DND-41 (cell line): ENCODE measurements around the gene WDR86.
A peak's percentile ranks its signal among the peaks of the same experiment; 100 is the strongest.

Experiments used
- ATAC-seq: fragments of 200-7000 bp; cut with Tn5 transposase; 3 replicates; pipeline ENCODE4 v1.9.1; 2021; ENCODE audit warnings: low read depth; ENCODE audit not compliant: insufficient read depth
- DNase-seq: peaks from one replicate; pipeline ENCODE4 v3.0.0-alpha.2; 2020
- H2AFZ ChIP-seq: 2 replicates; pipeline ENCODE4 v1.6.0; 2012; ENCODE audit warnings: low read depth, low read length
- H3K27ac ChIP-seq: 2 replicates; pipeline ENCODE4 v1.5.1; 2012; ENCODE audit warnings: low read length, inconsistent platforms
- H3K27me3 ChIP-seq: fragments of 200-600 bp; sonication (generic); 2 replicates; pipeline ENCODE4 v1.6.0; 2012; ENCODE audit warnings: low read length, mild to moderate bottlenecking, inconsistent platforms; ENCODE audit not compliant: insufficient read depth, poor library complexity
- H3K36me3 ChIP-seq: 2 replicates; pipeline ENCODE4 v1.5.1; 2012; ENCODE audit warnings: low read length, inconsistent platforms; ENCODE audit not compliant: insufficient read depth
- H3K4me1 ChIP-seq: 2 replicates; pipeline ENCODE4 v1.5.1; 2012; ENCODE audit warnings: mild to moderate bottlenecking, low read length; ENCODE audit not compliant: insufficient read depth
- H3K4me2 ChIP-seq: 2 replicates; pipeline ENCODE4 v1.6.0; 2012; ENCODE audit warnings: mild to moderate bottlenecking, moderate library complexity, low read length, inconsistent platforms; ENCODE audit not compliant: insufficient read depth
- H3K4me3 ChIP-seq, 2 experiments: fragments of 200-600 bp in 1 of 2; shearing (Covaris generic) in 1 of 2; 2 replicates each; pipeline ENCODE4 v1.5.1; 2012 to 2016; ENCODE audit warnings: inconsistent platforms in 2 of 2, low read length in 2 of 2, mild to moderate bottlenecking in 2 of 2, low read depth in 1 of 2, moderate library complexity in 1 of 2
- H3K79me2 ChIP-seq: 2 replicates; pipeline ENCODE4 v1.6.0; 2012; ENCODE audit warnings: low read length, inconsistent platforms; ENCODE audit not compliant: insufficient read depth
- H3K9ac ChIP-seq: 2 replicates; pipeline ENCODE4 v1.6.0; 2012; ENCODE audit warnings: low read depth, mild to moderate bottlenecking, inconsistent platforms, low read length, moderate library complexity
- H3K9me3 ChIP-seq: 2 replicates; pipeline ENCODE4 v1.5.1; 2012; ENCODE audit warnings: low read length, moderate library complexity, mild to moderate bottlenecking, inconsistent platforms; ENCODE audit not compliant: insufficient read depth, severe bottlenecking
- H4K20me1 ChIP-seq: 2 replicates; pipeline ENCODE4 v1.6.0; 2012; ENCODE audit warnings: low read length; ENCODE audit not compliant: insufficient read depth
- CTCF ChIP-seq: IDR thresholded peaks from 2 replicates; pipeline ENCODE4 v1.5.1; 2012; ENCODE audit warnings: borderline replicate concordance, low read length, moderate library complexity, mild to moderate bottlenecking; ENCODE audit not compliant: poor library complexity, severe bottlenecking; ENCODE audit errors: extremely low read depth
- EZH2 ChIP-seq: IDR thresholded peaks from 3 replicates; pipeline ENCODE4 v1.6.1; 2012; ENCODE audit warnings: borderline replicate concordance, low read depth, mild to moderate bottlenecking, moderate library complexity, low read length, inconsistent platforms; ENCODE audit not compliant: severe bottlenecking

The WDR86 gene

GRCh38 chr7:151408839-151409666, 785 bp downstream of the WDR86 start:
- Histone ChIP-seq H3K27me3 (peaks cover 7% of the 10 kb centered on the region), H3K9ac (peak overlapping the region; percentile 87), H3K9me3 (no peaks in the 10 kb centered on the region), H3K36me3 (peaks cover 6% of the 10 kb centered on the region; the same call in 1 of the 2 replicates), H3K27ac (peak overlapping the region; percentile 72), H2AFZ (peak overlapping the region; percentile 59; the same call in 1 of the 2 replicates), H3K4me2 (peak overlapping the region; percentile 63), H3K79me2 (peaks cover 31% of the 10 kb centered on the region), H4K20me1 (no peaks in the 10 kb centered on the region), H3K4me3 (peak overlapping the region; percentile 41 to 55; a peak in 3 of 4 replicates), H3K4me1 (peaks cover 64% of the 10 kb centered on the region)
- ATAC-seq (peak; percentile 54), DNase-seq (peak; percentile 46)
- TF ChIP-seq EZH2 = no peak
- peak; percentile 51 for TF ChIP-seq CTCF

GRCh38 chr7:151408498-151408838, 1.4 kb downstream of the WDR86 start:
- Histone ChIP-seq H3K36me3 (peaks cover 6% of the 10 kb centered on the region; the same call in 1 of the 2 replicates), H3K4me1 (peaks cover 69% of the 10 kb centered on the region), H3K9ac (peak overlapping the region; percentile 87), H3K9me3 (no peaks in the 10 kb centered on the region), H3K4me2 (peak overlapping the region; percentile 63), H3K27ac (peak overlapping the region; percentile 72), H2AFZ (peak overlapping the region; percentile 7; the same call in 1 of the 2 replicates), H3K27me3 (peaks cover 7% of the 10 kb centered on the region), H4K20me1 (no peaks in the 10 kb centered on the region), H3K79me2 (peaks cover 31% of the 10 kb centered on the region), H3K4me3 (peak overlapping the region in 1 of 2 experiments; percentile 55; a peak in 2 of 4 replicates)
- no peak; the same call in 2 of the 3 replicates for ATAC-seq
- no peak for DNase-seq
- no peak for TF ChIP-seq CTCF
- no peak for TF ChIP-seq EZH2

- Histone ChIP-seq H4K20me1 (no peaks in the 10 kb centered on the region), H3K9me3 (no peaks in the 10 kb centered on the region), H3K4me1 (peaks cover 84% of the 10 kb centered on the region), H3K36me3 (peaks cover 6% of the 10 kb centered on the region; the same call in 1 of the 2 replicates), H3K79me2 (peaks cover 31% of the 10 kb centered on the region), H3K27me3 (peaks cover 7% of the 10 kb centered on the region), H3K4me2 (peak overlapping the region; percentile 29; the same call in 1 of the 2 replicates), H2AFZ (no peak overlapping the region), H3K9ac (0 out of 2 replicates have a peak overlapping the region, but pooled peaks have one; percentile 12), H3K4me3 (0 out of 4 replicates have a peak overlapping the region, but pooled peaks of 1 of the 2 experiments have one; percentile 27), H3K27ac (peak overlapping the region; percentile 88)
- ATAC-seq (no peak), DNase-seq (no peak)
- TF ChIP-seq EZH2 (no peak), CTCF (no peak)
Observed at GRCh38 chr7:151406886-151407583, 2.8 kb downstream of the WDR86 start.
